Fibroblast of lung (primary cell): Measurements from ENCODE around the gene TTC39B.

Experiments used
- CTCF ChIP-seq, 2 donors: IDR thresholded peaks in 1 of 2; conservative IDR thresholded peaks in 1 of 2; 1 replicate in 1 of 2; 2 replicates in 1 of 2; pipeline ENCODE4 v1.5.1; 2011 to 2012; ENCODE audit warnings: low read length in 2 of 2, control low read depth in 1 of 2, inconsistent platforms in 1 of 2, low read depth in 1 of 2, mild to moderate bottlenecking in 1 of 2
- EZH2 ChIP-seq: IDR thresholded peaks from 2 replicates; pipeline ENCODE4 v1.5.1; 2012; ENCODE audit warnings: low read length, control low read depth, mild to moderate bottlenecking; ENCODE audit errors: missing control alignments

GRCh38 chr9:15352306-15352705 is 45.3 kb upstream of the TTC39B start:
- TF ChIP-seq CTCF (conservative IDR thresholded peaks at IDR 0.05 in 1 of 2, IDR thresholded peaks at IDR 0.05 in 1 of 2; ENCODE audit: low read depth in 1 of 2, low read length in 2 of 2): no peak
- no peak for TF ChIP-seq EZH2
